CD1c-positive myeloid dendritic cell (primary cell): Measurements from ENCODE around the gene TSPAN5.

Experiments used
- DNase-seq: peaks from one replicate; pipeline ENCODE4 v3.0.0-alpha.2; 2016; ENCODE audit errors: extremely low spot score

TSPAN5 gene

GRCh38 chr4:98643755-98644154, 14.7 kb downstream of the TSPAN5 start:
- no peak for DNase-seq

- no peak for DNase-seq
These were observed 15.4 kb downstream of the TSPAN5 start for GRCh38 chr4:98642991-98643426.

GRCh38 chr4:98641906-98642668, 16.3 kb downstream of the TSPAN5 start:
- DNase-seq = no peak

GRCh38 chr4:98641376-98641775, 17.0 kb downstream of the TSPAN5 start:
- no peak for DNase-seq

- DNase-seq = no peak
These were observed 18.9 kb downstream of the TSPAN5 start for GRCh38 chr4:98639523-98639922.

- DNase-seq = no peak
These were observed 19.3 kb downstream of the TSPAN5 start for GRCh38 chr4:98639108-98639507.

GRCh38 chr4:98638661-98639060, 19.8 kb downstream of the TSPAN5 start:
- no peak for DNase-seq

- no peak for DNase-seq
These were observed 24.4 kb downstream of the TSPAN5 start for GRCh38 chr4:98634061-98634460.

GRCh38 chr4:98633159-98633558, 25.3 kb downstream of the TSPAN5 start:
- DNase-seq = no peak

GRCh38 chr4:98632258-98632657, 26.2 kb downstream of the TSPAN5 start:
- no peak for DNase-seq

- no peak for DNase-seq
These were observed 26.9 kb downstream of the TSPAN5 start for GRCh38 chr4:98631506-98631905.

- no peak for DNase-seq
These were observed 27.5 kb downstream of the TSPAN5 start for GRCh38 chr4:98630737-98631454.

- DNase-seq = no peak
These were observed 30.7 kb downstream of the TSPAN5 start for GRCh38 chr4:98627531-98628257.

- DNase-seq = no peak
These were observed 32.1 kb downstream of the TSPAN5 start for GRCh38 chr4:98626350-98626749.

- DNase-seq = no peak
These were observed 32.5 kb downstream of the TSPAN5 start for GRCh38 chr4:98625920-98626319.

- no peak for DNase-seq
These were observed 33.0 kb downstream of the TSPAN5 start for GRCh38 chr4:98625399-98625798.

- no peak for DNase-seq
These were observed 33.8 kb downstream of the TSPAN5 start for GRCh38 chr4:98624642-98625041.

- no peak for DNase-seq
These were observed 34.3 kb downstream of the TSPAN5 start for GRCh38 chr4:98624144-98624543.

GRCh38 chr4:98623126-98623802, 35.1 kb downstream of the TSPAN5 start:
- no peak for DNase-seq

GRCh38 chr4:98620087-98620784, 38.2 kb downstream of the TSPAN5 start:
- DNase-seq = no peak

GRCh38 chr4:98619180-98619579, 39.2 kb downstream of the TSPAN5 start:
- no peak for DNase-seq
